Epithelial cell of esophagus (primary cell): ENCODE data around the gene CTBS.

Source experiments
- DNase-seq: peaks from one replicate; pipeline ENCODE4 v3.0.0; 2010; ENCODE audit warnings: low read depth
- H3K4me3 ChIP-seq: 2 replicates; pipeline ENCODE4 v1.5.1; 2011; ENCODE audit warnings: mild to moderate bottlenecking, low read length, control low read depth
- CTCF ChIP-seq: IDR thresholded peaks from 2 replicates; pipeline ENCODE4 v1.5.1; 2011; ENCODE audit warnings: low read depth, mild to moderate bottlenecking, low read length, control low read depth, inconsistent platforms; ENCODE audit not compliant: insufficient read depth; ENCODE audit errors: missing control alignments

Gene CTBS

GRCh38 chr1:84506729-84507453 is 67.3 kb downstream of the CTBS start:
- no peak for TF ChIP-seq CTCF
- peak overlapping the region; percentile 88 for H3K4me3 ChIP-seq
- no peak for DNase-seq

GRCh38 chr1:84506002-84506728 is 68.1 kb downstream of the CTBS start, which contains the start of the genes GNG5 and SPATA1:
Gene GNG5, minus strand, starts transcription at chr1:84506581. Its CDS starts 490 bp downstream, at chr1:84506091.
Gene SPATA1, plus strand, starts transcription at chr1:84506386. Its CDS starts 9,974 bp downstream, at chr1:84516360.
- peak; percentile 97 for DNase-seq
- H3K4me3 ChIP-seq: peak within 1 kb of the TSS; percentile 88
- no peak for TF ChIP-seq CTCF

- peak; percentile 65 for DNase-seq
- H3K4me3 ChIP-seq: peak overlapping the region; percentile 88
- TF ChIP-seq CTCF: no peak
Observed at GRCh38 chr1:84505493-84506001, 68.7 kb downstream of the CTBS start.

GRCh38 chr1:84504580-84505492 is 69.4 kb downstream of the CTBS start:
- peak; percentile 29 for DNase-seq
- peak overlapping the region; percentile 88 for H3K4me3 ChIP-seq
- no peak for TF ChIP-seq CTCF

- H3K4me3 ChIP-seq: no peak overlapping the region
- TF ChIP-seq CTCF: no peak
- no peak for DNase-seq
Observed at GRCh38 chr1:84502927-84503326, 71.3 kb downstream of the CTBS start.
